Central memory CD8-positive, alpha-beta T cell (primary cell): Measurements from ENCODE around the gene GFOD1.
A peak's percentile ranks its signal among the peaks of the same experiment; 100 is the strongest.

Experiments used
- ATAC-seq: fragments of 150-1000 bp; cut with Tn5 transposase; replicated peaks from 2 replicates; pipeline ENCODE4 v1.10.0; 2022; ENCODE audit warnings: mild to moderate bottlenecking, moderate FRiP score, moderate number of reproducible peaks; ENCODE audit not compliant: poor library complexity, severe bottlenecking; ENCODE audit errors: extremely low read depth
- DNase-seq, 2 donors: peaks; one replicate each; pipeline ENCODE4 v3.0.0; 2021; ENCODE audit warnings: low spot score in 2 of 2
- H3K27ac Mint-ChIP-seq: one replicate; pipeline ENCODE4 v1.8.0; 2022; ENCODE audit warnings: low read depth, mild to moderate bottlenecking, moderate library complexity, mixed read lengths
- H3K27me3 Mint-ChIP-seq: one replicate; pipeline ENCODE4 v1.8.0; 2022; ENCODE audit warnings: mixed read lengths
- H3K36me3 Mint-ChIP-seq: one replicate; pipeline ENCODE4 v1.8.0; 2022; ENCODE audit warnings: mild to moderate bottlenecking, moderate library complexity, mixed read lengths; ENCODE audit not compliant: insufficient read depth
- H3K4me1 Mint-ChIP-seq: one replicate; pipeline ENCODE4 v1.8.0; 2022; ENCODE audit warnings: mixed read lengths
- H3K4me3 Mint-ChIP-seq: one replicate; pipeline ENCODE4 v1.8.0; 2022; ENCODE audit warnings: mild to moderate bottlenecking, moderate library complexity, mixed read lengths
- H3K9me3 Mint-ChIP-seq: one replicate; pipeline ENCODE4 v1.8.0; 2022; ENCODE audit warnings: mixed read lengths

Gene GFOD1, protein sequence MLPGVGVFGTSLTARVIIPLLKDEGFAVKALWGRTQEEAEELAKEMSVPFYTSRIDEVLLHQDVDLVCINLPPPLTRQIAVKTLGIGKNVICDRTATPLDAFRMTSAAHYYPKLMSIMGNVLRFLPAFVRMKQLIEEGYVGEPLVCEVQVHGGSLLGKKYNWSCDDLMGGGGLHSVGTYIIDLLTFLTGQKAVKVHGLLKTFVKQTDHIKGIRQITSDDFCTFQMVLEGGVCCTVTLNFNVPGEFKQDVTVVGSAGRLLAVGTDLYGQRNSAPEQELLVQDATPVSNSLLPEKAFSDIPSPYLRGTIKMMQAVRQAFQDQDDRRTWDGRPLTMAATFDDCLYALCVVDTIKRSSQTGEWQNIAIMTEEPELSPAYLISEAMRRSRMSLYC

DNA sequence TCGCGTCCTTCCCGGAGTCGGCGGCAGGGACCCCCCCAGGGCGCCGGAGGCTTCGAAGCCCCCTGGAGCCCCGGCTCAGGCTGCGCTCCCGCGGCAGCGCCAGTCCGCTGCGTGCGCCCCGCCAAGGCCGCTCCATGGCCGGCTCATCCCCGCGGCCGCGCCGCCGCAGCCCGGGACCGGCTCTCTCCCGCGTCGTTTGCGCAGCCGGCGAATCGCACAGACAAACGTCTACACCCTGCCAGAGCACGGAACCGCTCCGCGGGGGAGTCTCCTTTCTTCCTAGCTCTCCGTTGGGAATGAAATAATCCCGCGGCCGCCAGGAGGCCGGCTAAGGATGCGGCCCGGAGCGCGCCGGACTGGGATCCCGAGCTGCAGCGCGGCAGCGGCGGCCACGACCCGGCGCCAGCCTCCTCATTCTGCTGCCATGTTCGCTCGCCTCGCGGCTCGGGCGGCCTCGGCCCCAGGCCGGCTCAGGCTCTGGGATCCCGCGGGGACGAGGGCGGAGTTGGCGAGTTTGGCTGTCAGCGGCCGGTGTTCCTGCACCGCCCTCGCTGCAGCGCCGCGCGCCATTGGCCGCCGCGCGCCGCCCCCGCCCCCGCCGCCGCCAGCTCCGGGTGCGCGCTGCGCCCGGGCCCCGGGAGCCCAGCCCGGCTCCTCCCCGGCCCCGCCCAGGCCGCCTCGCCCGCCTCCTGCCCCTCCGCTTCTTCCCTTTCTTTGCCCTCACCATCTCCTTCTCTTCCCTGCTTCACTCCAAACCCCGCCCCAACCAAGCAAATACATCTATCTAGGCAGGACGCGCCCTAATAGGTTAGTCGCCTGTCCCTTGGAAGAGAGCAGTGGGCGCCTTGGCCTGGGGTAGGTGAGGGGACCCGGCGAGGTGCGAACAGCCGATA lies at the start of gene GFOD1:
GFOD1 (minus strand) TSS at position 479 of the 893 bp plus-strand sequence. CDS start 710 bp downstream, outside the sequence.
- peak; percentile 34 to 40 for DNase-seq
- peak; percentile 74 for ATAC-seq
- H3K9me3 Mint-ChIP-seq: no peaks in the 10 kb centered on the region
- no peaks in the 10 kb centered on the region for H3K27me3 Mint-ChIP-seq
- peak within 1 kb of the TSS; percentile 89 for H3K4me3 Mint-ChIP-seq
- no peaks in the 10 kb centered on the region for H3K36me3 Mint-ChIP-seq
- H3K27ac Mint-ChIP-seq: peak within 1 kb of the TSS; percentile 52
- H3K4me1 Mint-ChIP-seq: peaks cover 47% of the 10 kb centered on the region

GRCh38 chr6:13536796-13537526 lies 49.6 kb upstream of the GFOD1 start:
- Mint-ChIP-seq H3K4me3 (no peak overlapping the region), H3K36me3 (no peaks in the 10 kb centered on the region), H3K9me3 (no peaks in the 10 kb centered on the region), H3K4me1 (no peaks in the 10 kb centered on the region), H3K27ac (no peak overlapping the region), H3K27me3 (no peaks in the 10 kb centered on the region)
- ATAC-seq (no peak), DNase-seq (no peak)

DNA sequence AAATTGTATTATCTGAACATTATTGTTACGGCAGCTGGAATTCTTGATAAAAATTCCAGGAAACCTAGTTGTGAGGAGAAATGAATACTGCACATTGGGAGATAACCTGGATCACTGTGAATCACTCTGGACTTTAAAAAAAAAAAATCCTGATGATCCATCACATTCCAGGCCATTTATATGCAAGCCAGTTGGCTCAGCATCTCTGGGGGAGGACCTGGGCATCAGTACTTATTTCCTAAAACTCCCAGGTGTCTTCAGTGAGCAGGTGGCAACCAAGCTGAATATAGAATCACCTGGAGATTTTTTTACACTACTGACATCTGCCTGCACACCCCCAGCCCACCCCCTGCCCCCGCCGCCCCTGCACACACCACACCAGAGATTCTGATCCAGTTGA lies 47.9 kb upstream of the GFOD1 start:
- no peaks in the 10 kb centered on the region for H3K27me3 Mint-ChIP-seq
- DNase-seq (no peak), ATAC-seq (no peak)
- no peaks in the 10 kb centered on the region for H3K4me1 Mint-ChIP-seq
- H3K4me3 Mint-ChIP-seq: no peak overlapping the region
- H3K9me3 Mint-ChIP-seq: no peaks in the 10 kb centered on the region
- no peak overlapping the region for H3K27ac Mint-ChIP-seq
- H3K36me3 Mint-ChIP-seq: peaks cover 2% of the 10 kb centered on the region

- no peak overlapping the region for H3K4me3 Mint-ChIP-seq
- H3K36me3 Mint-ChIP-seq: peaks cover 2% of the 10 kb centered on the region
- DNase-seq (no peak), ATAC-seq (no peak)
- no peaks in the 10 kb centered on the region for H3K4me1 Mint-ChIP-seq
- no peaks in the 10 kb centered on the region for H3K9me3 Mint-ChIP-seq
- no peak overlapping the region for H3K27ac Mint-ChIP-seq
- no peaks in the 10 kb centered on the region for H3K27me3 Mint-ChIP-seq
Measured at GRCh38 chr6:13534536-13534935, 47.1 kb upstream of the GFOD1 start.

GRCh38 chr6:13531956-13532355 lies 44.6 kb upstream of the GFOD1 start:
- no peaks in the 10 kb centered on the region for H3K27me3 Mint-ChIP-seq
- no peak overlapping the region for H3K27ac Mint-ChIP-seq
- DNase-seq (no peak), ATAC-seq (no peak)
- H3K4me3 Mint-ChIP-seq: no peak overlapping the region
- H3K36me3 Mint-ChIP-seq: peaks cover 5% of the 10 kb centered on the region
- H3K9me3 Mint-ChIP-seq: no peaks in the 10 kb centered on the region
- H3K4me1 Mint-ChIP-seq: no peaks in the 10 kb centered on the region

DNA sequence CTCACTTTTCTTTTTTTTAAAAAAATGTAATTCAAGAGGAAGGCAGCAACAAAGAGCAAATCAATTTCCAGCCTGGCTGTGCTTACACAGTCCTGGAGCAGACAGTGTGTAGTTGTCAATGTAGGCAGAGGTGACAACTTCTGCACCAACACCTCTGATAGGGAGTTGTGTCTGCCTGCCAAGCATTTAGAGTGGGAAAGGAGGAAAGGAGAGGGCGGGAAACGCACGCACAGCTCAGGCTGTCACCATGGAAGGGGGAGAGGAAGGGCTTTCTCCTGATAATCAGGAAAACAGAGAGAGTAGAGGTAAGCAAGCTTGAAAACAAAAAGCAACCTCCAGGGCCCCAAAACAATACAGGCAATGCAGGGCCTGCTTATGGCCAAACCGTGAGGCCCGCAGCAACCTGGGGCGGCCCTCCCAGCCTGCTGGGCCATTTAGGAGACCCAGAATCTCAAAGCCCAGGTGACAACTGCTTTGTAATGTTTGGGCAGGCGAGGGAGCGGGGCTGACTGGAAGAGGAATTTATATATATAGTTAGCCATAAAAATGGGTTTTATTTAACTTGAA lies 41.5 kb upstream of the GFOD1 start:
- H3K36me3 Mint-ChIP-seq: peaks cover 5% of the 10 kb centered on the region
- DNase-seq (no peak), ATAC-seq (no peak)
- no peak overlapping the region for H3K4me3 Mint-ChIP-seq
- no peak overlapping the region for H3K27ac Mint-ChIP-seq
- no peaks in the 10 kb centered on the region for H3K27me3 Mint-ChIP-seq
- H3K9me3 Mint-ChIP-seq: no peaks in the 10 kb centered on the region
- no peaks in the 10 kb centered on the region for H3K4me1 Mint-ChIP-seq

GRCh38 chr6:13528232-13528631 lies 40.8 kb upstream of the GFOD1 start:
- H3K36me3 Mint-ChIP-seq: peaks cover 5% of the 10 kb centered on the region
- DNase-seq (no peak), ATAC-seq (no peak)
- no peak overlapping the region for H3K27ac Mint-ChIP-seq
- no peaks in the 10 kb centered on the region for H3K4me1 Mint-ChIP-seq
- no peaks in the 10 kb centered on the region for H3K9me3 Mint-ChIP-seq
- no peak overlapping the region for H3K4me3 Mint-ChIP-seq
- no peaks in the 10 kb centered on the region for H3K27me3 Mint-ChIP-seq

DNA sequence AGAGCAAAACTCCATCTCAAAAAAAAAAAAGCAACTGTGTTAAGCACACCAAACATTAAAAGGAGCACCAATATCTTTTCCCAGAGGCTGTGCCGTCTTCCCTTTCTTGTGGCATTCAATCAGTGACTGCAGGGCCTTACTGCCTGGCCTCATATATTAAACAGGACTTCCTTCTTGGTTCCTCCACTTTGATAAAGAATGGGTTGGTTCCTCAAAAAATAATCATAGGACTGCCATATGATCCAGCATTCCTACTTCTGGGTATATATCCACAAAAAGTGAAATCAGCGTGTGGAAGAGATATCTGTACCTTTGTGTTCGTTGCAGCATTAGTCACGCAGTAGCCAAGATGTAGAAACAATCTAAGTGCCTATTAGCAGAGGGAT lies 40.3 kb upstream of the GFOD1 start:
- DNase-seq (no peak), ATAC-seq (no peak)
- peaks cover 5% of the 10 kb centered on the region for H3K36me3 Mint-ChIP-seq
- H3K27ac Mint-ChIP-seq: no peak overlapping the region
- no peak overlapping the region for H3K4me3 Mint-ChIP-seq
- H3K9me3 Mint-ChIP-seq: no peaks in the 10 kb centered on the region
- no peaks in the 10 kb centered on the region for H3K27me3 Mint-ChIP-seq
- H3K4me1 Mint-ChIP-seq: no peaks in the 10 kb centered on the region

GRCh38 chr6:13526727-13527670 lies 39.6 kb upstream of the GFOD1 start:
- Mint-ChIP-seq H3K4me3 (no peak overlapping the region), H3K27me3 (no peaks in the 10 kb centered on the region), H3K27ac (no peak overlapping the region), H3K9me3 (no peaks in the 10 kb centered on the region), H3K4me1 (no peaks in the 10 kb centered on the region), H3K36me3 (peaks cover 5% of the 10 kb centered on the region)
- DNase-seq (no peak), ATAC-seq (peak; percentile 77)

DNA sequence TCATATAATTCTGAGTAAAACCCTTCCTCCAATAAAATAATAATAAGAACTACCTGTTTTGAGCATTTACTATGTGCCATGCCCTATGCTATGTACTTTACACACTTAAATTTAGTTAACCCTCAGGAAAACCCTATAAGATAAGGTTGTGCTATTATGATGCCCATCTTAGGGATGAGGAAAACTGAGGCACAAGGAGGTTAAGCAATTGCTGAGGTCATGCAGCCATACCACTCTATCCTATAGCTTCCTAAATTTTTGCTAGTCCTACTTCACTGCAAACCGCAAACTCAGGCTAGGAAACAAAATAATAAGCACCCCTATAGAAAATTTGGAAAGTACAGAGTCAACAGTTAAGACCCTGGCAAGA lies 38.9 kb upstream of the GFOD1 start:
- Mint-ChIP-seq H3K36me3 (peaks cover 5% of the 10 kb centered on the region), H3K4me3 (no peak overlapping the region), H3K27me3 (no peaks in the 10 kb centered on the region), H3K27ac (no peak overlapping the region), H3K4me1 (no peaks in the 10 kb centered on the region), H3K9me3 (no peaks in the 10 kb centered on the region)
- ATAC-seq: no peak
- DNase-seq: no peak

- Mint-ChIP-seq H3K27ac (no peak overlapping the region), H3K4me1 (no peaks in the 10 kb centered on the region), H3K27me3 (no peaks in the 10 kb centered on the region), H3K9me3 (no peaks in the 10 kb centered on the region), H3K36me3 (peaks cover 3% of the 10 kb centered on the region), H3K4me3 (no peak overlapping the region)
- ATAC-seq (no peak), DNase-seq (no peak)
Measured at GRCh38 chr6:13524801-13525508, 37.6 kb upstream of the GFOD1 start.
